Glomerular endothelial cell (primary cell): Measurements from ENCODE around the gene GABRG3. TPM values are rescaled to one million over a fixed set of nuclear protein-coding genes. Genes with fewer than 3 reads are reported as not detected.

Source experiments
- DNase-seq: peaks from one replicate; pipeline ENCODE4 v3.0.0-alpha.2; 2011; ENCODE audit warnings: low read depth, low spot score; ENCODE audit errors: extremely low read depth
- total RNA-seq: library from RNA; depleted of rRNA; stranded (reverse); fragments of >200 nt; gene quantifications from 2 replicates; pipeline ENCODE4 v1.2.3, GENCODE V29; 2015

The GABRG3 gene
- total RNA-seq, 1 donor from 2014 or later, result not detected

- DNase-seq, result no peak
Observed at GRCh38 chr15:27486683-27487647, 516.0 kb downstream of the GABRG3 start.

GRCh38 chr15:27487846-27488245 lies 516.9 kb downstream of the GABRG3 start:
- no peak for DNase-seq

GRCh38 chr15:27490867-27491595 lies 520.0 kb downstream of the GABRG3 start:
- DNase-seq, result no peak

GRCh38 chr15:27491666-27492621 lies 521.0 kb downstream of the GABRG3 start:
- no peak for DNase-seq

- DNase-seq, result no peak
Observed at GRCh38 chr15:27495963-27496459, 525.0 kb downstream of the GABRG3 start.

- DNase-seq, result no peak
Observed at GRCh38 chr15:27498700-27499099, 527.7 kb downstream of the GABRG3 start.

GRCh38 chr15:27499191-27499590 lies 528.2 kb downstream of the GABRG3 start:
- DNase-seq, result no peak

GRCh38 chr15:27499719-27500118 lies 528.7 kb downstream of the GABRG3 start:
- DNase-seq, result no peak

GRCh38 chr15:27500206-27500605 lies 529.2 kb downstream of the GABRG3 start:
- no peak for DNase-seq

GRCh38 chr15:27506752-27507151 lies 535.8 kb downstream of the GABRG3 start:
- no peak for DNase-seq

GRCh38 chr15:27509014-27509413 lies 538.0 kb downstream of the GABRG3 start:
- no peak for DNase-seq

GRCh38 chr15:27512281-27513001 lies 541.5 kb downstream of the GABRG3 start:
- no peak for DNase-seq

- no peak for DNase-seq
Observed at GRCh38 chr15:27514526-27514925, 543.5 kb downstream of the GABRG3 start.

- DNase-seq, result no peak
Observed at GRCh38 chr15:27527490-27528067, 556.6 kb downstream of the GABRG3 start.

GRCh38 chr15:27529399-27529798 lies 558.4 kb downstream of the GABRG3 start:
- DNase-seq, result no peak

- no peak for DNase-seq
Observed at GRCh38 chr15:27530994-27531393, 560.0 kb downstream of the GABRG3 start.

- no peak for DNase-seq
Observed at GRCh38 chr15:27532358-27532757, 561.4 kb downstream of the GABRG3 start.

GRCh38 chr15:27535445-27536129 lies 564.6 kb downstream of the GABRG3 start:
- DNase-seq, result no peak

- no peak for DNase-seq
Observed at GRCh38 chr15:27538325-27538724, 567.3 kb downstream of the GABRG3 start.
